COLO668 (cell line): ENCODE data around the gene KIF27.
"Not testable (repeated sequence)": the region's sequence is repeated elsewhere in the genome, so short reads cannot be mapped to it uniquely, and the experiment has no call there.

Experiments used
- DNase-seq: peaks from one replicate; lab custom pipeline; 2025; ENCODE audit not compliant: unreplicated experiment; lab: John Stamatoyannopoulos, UW

KIF27 gene

GRCh38 chr9:83934569-83935275, 13.5 kb upstream of the KIF27 start:
- DNase-seq: no peak

GRCh38 chr9:83933790-83934189, 12.6 kb upstream of the KIF27 start:
- DNase-seq: no peak

GRCh38 chr9:83932851-83933250, 11.6 kb upstream of the KIF27 start:
- no peak for DNase-seq

GRCh38 chr9:83932011-83932410, 10.8 kb upstream of the KIF27 start:
- DNase-seq: no peak

DNA sequence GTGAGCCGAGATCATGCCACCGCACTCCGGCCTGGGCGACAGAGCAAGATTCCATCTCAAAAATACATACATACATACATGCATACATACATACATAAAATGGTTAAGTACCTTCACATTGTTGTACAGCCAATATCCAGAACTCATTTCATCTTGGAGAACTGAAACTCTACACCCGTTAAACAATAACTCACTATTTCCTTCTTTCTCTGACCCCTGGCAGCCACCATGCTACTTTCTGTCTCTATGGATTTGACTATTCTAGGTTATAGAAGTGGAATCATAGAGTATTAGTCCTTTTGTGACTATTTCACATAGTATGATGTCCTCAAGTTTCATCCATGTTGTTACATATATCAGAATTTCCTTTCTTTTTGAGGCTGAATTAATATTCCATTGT, 9.6 kb upstream of the KIF27 start:
- DNase-seq: no peak

GRCh38 chr9:83927591-83927990, 6.4 kb upstream of the KIF27 start:
- DNase-seq: no peak

GRCh38 chr9:83920469-83920926, 734 bp downstream of the KIF27 start:
- DNase-seq: no peak

DNA sequence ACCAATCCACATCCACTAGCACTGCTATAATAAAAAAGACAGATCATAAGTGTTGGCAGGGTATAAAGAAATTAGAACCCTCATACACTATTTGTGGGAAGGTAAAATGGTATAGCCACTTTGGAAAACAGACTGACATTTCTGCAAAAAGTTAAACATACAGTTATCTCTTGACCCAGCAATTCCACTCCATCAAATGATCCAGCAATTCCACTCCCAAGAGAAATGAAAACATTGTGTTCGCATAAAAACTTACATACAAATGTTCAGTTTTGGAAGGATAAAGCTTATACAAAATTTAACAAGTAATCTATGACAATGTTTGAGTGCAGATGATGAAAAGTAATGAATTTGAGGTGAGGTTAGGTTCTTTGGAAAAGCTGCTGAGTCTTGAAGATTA, 2.1 kb downstream of the KIF27 start:
- no peak for DNase-seq

GRCh38 chr9:83912194-83912593, 9.0 kb downstream of the KIF27 start:
- not testable (repeated sequence) for DNase-seq

DNA sequence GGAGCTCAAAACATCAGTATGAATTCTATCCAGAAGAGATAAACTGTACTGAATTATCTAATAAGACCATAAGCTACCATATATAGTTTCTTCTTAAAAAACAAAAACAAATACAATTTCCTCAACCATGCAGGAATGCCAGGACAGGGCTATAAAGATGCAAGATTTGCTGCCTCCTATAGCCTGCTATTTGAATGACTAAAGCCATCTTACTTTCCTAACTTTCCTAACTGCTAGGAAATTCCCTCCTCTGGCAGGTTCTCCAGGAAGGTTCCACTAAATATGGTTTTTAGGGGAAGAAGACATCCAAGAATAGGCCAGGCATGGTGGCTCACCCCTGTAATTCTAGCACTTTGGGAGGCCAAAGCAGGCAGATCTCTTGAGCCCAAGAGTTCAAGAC, 15.1 kb downstream of the KIF27 start:
- DNase-seq: no peak

GRCh38 chr9:83900615-83901014, 20.6 kb downstream of the KIF27 start:
- not testable (repeated sequence) for DNase-seq

GRCh38 chr9:83894301-83894700, 26.9 kb downstream of the KIF27 start:
- DNase-seq: not testable (repeated sequence)

DNA sequence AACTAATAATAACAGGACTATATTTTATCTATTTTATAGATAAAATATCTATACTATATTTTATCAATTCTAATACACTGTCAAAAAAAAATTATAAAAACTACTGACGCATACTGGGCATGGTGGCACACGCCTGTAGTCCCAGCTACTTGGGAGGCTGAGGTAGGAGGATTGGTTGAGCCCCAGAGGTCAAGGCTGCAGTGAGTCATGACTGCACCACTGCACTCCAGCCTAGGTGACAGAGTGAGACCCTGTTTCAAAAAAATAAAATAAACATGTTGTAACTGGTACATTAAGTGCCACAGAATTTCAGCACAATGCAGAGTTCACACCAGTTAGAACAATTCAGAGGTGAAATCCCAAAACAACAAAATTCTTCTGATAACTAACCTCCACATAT, 34.7 kb downstream of the KIF27 start:
- not testable (repeated sequence) for DNase-seq

GRCh38 chr9:83885559-83886240, 35.5 kb downstream of the KIF27 start:
- DNase-seq: not testable (repeated sequence)

DNA sequence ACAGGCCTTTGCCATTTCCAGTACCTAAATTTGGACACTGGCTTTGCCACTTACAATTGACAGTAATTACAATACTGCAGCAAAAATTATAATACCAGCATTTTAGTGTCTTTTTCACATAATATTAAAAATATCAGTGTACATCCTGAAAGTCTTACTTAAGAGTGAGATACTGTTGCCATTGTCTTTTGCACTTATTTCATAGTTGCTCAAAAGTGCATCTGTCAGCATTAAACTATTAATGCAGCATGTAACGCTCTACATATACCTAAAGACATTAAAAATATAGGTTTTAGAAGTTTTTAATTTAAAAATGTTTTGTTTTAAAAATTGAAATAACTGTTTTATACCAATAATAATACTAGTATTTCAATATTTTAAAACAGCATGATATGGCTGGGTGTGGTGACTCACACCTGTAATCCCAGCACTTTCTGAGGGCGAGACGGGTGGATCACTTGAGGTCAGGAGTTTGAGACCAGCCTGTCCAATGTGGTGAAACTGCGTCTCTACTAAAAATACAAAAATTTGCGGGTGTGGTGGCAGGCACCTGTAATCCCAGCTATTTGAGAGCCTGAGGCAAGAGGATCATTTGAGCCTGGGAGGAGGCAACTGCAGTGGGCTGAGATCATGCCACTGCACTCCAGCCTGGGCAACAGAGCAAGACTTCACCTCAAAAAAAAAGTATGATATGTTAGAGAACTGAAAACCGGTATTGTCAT, 39.4 kb downstream of the KIF27 start:
- not testable (repeated sequence) for DNase-seq

DNA sequence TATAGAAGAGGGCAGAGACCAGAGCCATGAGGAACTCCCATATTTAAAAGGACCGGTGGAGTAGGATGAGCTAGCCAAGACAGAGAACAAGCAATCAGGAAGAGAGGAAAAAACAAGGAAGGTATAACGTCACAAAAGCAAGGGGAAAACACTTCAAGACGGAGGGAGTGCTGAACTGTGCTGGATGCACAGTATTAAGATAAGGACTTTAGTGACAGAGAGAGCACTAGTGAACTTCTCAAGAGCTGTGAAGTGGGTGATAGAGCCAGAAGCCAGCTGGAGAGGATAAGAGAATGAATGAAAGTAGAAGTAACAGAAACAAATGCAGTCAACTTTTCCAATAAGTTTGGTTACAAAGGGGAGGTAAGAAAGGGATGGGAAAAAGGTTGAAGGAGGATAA, 45.7 kb downstream of the KIF27 start:
- DNase-seq: not testable (repeated sequence)

GRCh38 chr9:83849895-83850294, 71.3 kb downstream of the KIF27 start:
- DNase-seq: not testable (repeated sequence)

GRCh38 chr9:83837070-83837643, 84.1 kb downstream of the KIF27 start:
- not testable (repeated sequence) for DNase-seq

- DNase-seq: not testable (repeated sequence)
Observed at GRCh38 chr9:83830426-83831071, 90.7 kb downstream of the KIF27 start.

DNA sequence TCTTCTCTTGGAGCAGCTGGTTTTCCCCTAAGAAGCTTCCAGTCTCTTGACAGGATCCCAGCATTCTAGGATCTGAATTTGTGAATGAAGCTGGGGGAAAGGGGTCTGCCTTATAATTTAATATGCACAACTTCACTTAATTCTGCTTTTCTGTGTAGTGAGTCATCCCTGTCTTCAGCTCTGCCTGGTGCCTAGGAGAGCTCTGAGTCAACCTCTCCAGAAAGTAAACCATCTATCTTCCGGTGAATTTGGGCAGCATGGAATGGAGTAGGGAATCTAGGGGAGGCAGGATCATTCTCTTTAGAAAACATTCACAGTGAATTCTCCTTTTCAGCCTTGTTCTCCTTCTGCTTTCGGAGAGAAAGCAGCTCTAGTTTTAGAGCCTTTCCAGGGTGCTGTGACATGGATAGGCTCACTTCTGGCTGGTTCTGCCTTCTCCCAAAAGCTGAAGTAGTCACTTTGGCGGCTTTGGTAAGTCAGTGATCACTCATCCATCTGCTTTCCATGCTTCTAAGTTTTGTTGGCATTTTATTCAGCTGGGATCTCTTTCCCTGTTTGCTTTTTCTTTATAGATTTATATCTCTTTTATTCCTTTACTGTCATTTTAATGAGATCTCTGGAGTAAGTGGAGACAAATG, 96.1 kb downstream of the KIF27 start:
- not testable (repeated sequence) for DNase-seq
